Ovary (tissue), 3 donors: ENCODE measurements around the gene TPRG1L.

Experiments
- CTCF ChIP-seq, 3 donors: fragments of 450-650 bp in 2 of 3; fragments of 200-600 bp in 1 of 3; IDR thresholded peaks; one replicate each; pipeline versions ENCODE4 v1.5.1 to v1.8.0; 2016 to 2022; ENCODE audit warnings: antibody characterized with exemption in 3 of 3, mild to moderate bottlenecking in 1 of 3
- EP300 ChIP-seq: sonication (generic); formaldehyde crosslinking; IDR thresholded peaks from one replicate; pipeline ENCODE4 v1.6.1; 2017; ENCODE audit warnings: antibody characterized with exemption
- POLR2A ChIP-seq: fragments of 450-650 bp; IDR thresholded peaks from one replicate; pipeline ENCODE4 v1.6.1; 2017; ENCODE audit warnings: antibody characterized with exemption, mild to moderate bottlenecking, moderate library complexity
- donor health status: DM: no; HTN: no; CAD: no.

DNA sequence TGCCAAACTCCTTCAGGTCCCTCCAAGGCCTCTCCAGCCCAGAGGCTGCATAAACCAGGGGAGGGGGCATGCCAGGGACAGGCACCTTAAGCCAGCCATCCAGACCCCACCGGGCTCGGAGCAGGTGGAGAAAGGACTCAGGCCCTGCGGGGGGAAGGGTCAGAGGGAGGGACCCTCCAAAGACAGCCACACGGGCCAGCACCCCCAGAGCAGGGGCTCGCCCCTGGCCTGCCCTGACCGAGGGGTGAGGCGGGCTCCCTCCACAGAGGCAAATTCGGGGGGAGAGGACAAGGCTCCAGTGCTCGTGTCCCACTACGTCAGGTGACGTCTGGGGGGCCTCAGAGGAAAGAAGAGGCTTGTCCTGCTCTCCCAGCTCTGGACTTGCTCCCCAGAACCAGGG is 21.7 kb upstream of the TPRG1L start:
- no peak for TF ChIP-seq POLR2A
- no peak for TF ChIP-seq CTCF (IDR thresholded peaks at IDR 0.05)
- TF ChIP-seq EP300, result no peak
